ENCODE data around the gene CD24.

- TF ChIP-seq CTCF (IDR thresholded peaks at IDR 0.05) (no peak), POLR2A (IDR thresholded peaks at IDR 0.05) (no peak)
Measured at GRCh38 chr6:106966671-106967640, 7.6 kb downstream of the CD24 start.

Data from right lobe of liver (tissue), 4 donors.